Measurements from ENCODE around the gene MYOM3. TPM values are rescaled to one million over a fixed set of nuclear protein-coding genes. Genes with fewer than 3 reads are reported as not detected.

MYOM3 gene
- total RNA-seq, 2 donors from 2014 or later = 2.3 to 4.3 TPM

GRCh38 chr1:24007079-24007478 lies 104.9 kb downstream of the MYOM3 start:
- DNase-seq (no peak), ATAC-seq (no peak)
- intact Hi-C loops (cut with DNase I) = no loop called here
- no peak for TF ChIP-seq POLR2A (IDR thresholded peaks at IDR 0.05)
- TF ChIP-seq CTCF (IDR thresholded peaks at IDR 0.05) = no peak
- Histone ChIP-seq H3K36me3 (replicated peaks in 1 of 2; ENCODE audit: insufficient read depth in 1 of 2, low read depth in 2 of 2) (no peaks in the 10 kb centered on the region), H3K27ac (no peak overlapping the region), H3K27me3 (no peaks in the 10 kb centered on the region), H3K4me3 (no peak overlapping the region), H3K4me1 (peaks cover 22% of the 10 kb centered on the region), H3K9me3 (no peaks in the 10 kb centered on the region)

Other genes with a start within 250 kb of the MYOM3 start
- gene FUCA1, start 243.8 kb downstream of the MYOM3 start, total RNA-seq = 10 to 100 TPM; 21.3 to 27.0 TPM
- not detected for gene CNR2, start 198.8 kb downstream of the MYOM3 start, total RNA-seq
- gene PNRC2, start 152.3 kb downstream of the MYOM3 start, total RNA-seq = 10 to 100 TPM; 54.4 to 64.6 TPM
- gene SRSF10, start 131.8 kb downstream of the MYOM3 start, total RNA-seq = 10 to 100 TPM; 61.5 to 89.7 TPM
- gene IL22RA1, start 31.0 kb upstream of the MYOM3 start, total RNA-seq = 100 to 1,000 TPM in 1 of 2 donors, 10 to 100 TPM in 1; 49.1 to 133 TPM
- 1 to 10 TPM; 4.6 to 5.4 TPM for gene IFNLR1, start 75.2 kb upstream of the MYOM3 start, total RNA-seq
- not detected for gene GRHL3, start 207.2 kb upstream of the MYOM3 start, total RNA-seq

All from body of pancreas (tissue), 4 donors.